ENCODE results near the gene BMPER. TPM values are rescaled to one million over a fixed set of nuclear protein-coding genes. Genes with fewer than 3 reads are reported as not detected.

Gene BMPER
- total and polyA plus RNA-seq, 3 donors from 2014 or later = 1.7 to 2.8 (median 2.4) TPM

DNA sequence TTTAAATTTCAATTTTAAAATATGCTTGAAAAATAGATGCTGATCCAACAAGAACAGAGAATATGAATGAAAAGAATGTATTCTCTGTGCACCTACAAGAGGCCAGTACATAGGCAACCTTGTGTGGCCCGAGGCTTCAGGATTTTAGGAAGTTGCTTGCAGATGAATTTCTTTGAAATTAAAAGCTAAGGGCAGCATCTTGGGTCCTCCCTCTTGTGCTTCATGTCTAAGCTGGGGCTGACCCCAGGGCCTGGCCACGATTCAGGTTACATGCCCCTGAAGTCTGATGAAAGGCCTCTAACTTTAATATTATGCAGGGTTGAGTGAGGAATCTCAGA lies 138.9 kb downstream of the BMPER start:
- no peaks in the 10 kb centered on the region for H3K27me3 ChIP-seq
- H3K36me3 ChIP-seq (ENCODE audit: low read depth, missing control alignments) = no peaks in the 10 kb centered on the region
- TF ChIP-seq, protein P1, sequence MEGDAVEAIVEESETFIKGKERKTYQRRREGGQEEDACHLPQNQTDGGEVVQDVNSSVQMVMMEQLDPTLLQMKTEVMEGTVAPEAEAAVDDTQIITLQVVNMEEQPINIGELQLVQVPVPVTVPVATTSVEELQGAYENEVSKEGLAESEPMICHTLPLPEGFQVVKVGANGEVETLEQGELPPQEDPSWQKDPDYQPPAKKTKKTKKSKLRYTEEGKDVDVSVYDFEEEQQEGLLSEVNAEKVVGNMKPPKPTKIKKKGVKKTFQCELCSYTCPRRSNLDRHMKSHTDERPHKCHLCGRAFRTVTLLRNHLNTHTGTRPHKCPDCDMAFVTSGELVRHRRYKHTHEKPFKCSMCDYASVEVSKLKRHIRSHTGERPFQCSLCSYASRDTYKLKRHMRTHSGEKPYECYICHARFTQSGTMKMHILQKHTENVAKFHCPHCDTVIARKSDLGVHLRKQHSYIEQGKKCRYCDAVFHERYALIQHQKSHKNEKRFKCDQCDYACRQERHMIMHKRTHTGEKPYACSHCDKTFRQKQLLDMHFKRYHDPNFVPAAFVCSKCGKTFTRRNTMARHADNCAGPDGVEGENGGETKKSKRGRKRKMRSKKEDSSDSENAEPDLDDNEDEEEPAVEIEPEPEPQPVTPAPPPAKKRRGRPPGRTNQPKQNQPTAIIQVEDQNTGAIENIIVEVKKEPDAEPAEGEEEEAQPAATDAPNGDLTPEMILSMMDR (IDR thresholded peaks at IDR 0.05) = no peak
- TF ChIP-seq POLR2A (IDR thresholded peaks at IDR 0.05) = no peak
- DNase-seq = peak; percentile 15
- H3K27ac ChIP-seq = peak overlapping the region in 1 of 2 donors; percentile 1
- 49 to 54% methylated on average over 2 of the region's 2 CpGs for WGBS, 2 donors
- H3K9me3 ChIP-seq = no peaks in the 10 kb centered on the region
- H3K4me1 ChIP-seq = no peaks in the 10 kb centered on the region
- H3K4me3 ChIP-seq = no peak overlapping the region
- intact Hi-C loops (cut with DNase I; ENCODE audit: low total_unique reads) = no loop called here

DNA sequence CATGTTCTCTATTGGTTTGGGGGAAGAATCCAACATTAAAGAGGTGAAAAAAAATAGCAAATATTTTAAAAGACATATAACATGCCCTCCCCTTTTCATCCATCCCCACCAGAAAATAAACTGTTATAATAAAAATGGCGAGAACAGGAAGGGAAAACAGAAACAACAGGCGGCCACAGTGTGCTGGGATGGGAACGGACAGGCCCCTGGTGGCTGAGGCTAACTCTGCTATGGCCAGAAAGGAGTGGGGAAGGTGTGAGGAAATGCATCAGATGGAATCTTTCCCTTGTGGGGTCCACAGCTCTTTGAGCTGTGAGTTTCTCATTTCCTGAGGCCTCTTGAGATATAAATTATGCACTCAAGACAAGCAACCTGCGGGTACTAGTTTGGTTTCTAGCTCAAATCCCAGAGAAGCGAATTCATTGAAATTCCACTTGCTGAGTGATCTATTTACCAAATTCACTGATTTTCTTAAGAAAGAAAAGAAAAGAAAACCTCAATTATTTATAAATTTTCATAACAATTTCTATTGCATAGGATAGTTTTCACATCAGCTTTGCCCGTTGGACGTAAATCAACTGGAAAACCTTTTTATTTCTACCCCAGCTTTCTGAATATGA lies 139.5 kb downstream of the BMPER start:
- WGBS, 2 donors = 83 to 84% methylated on average over 7 of the region's 7 CpGs
- Histone ChIP-seq H3K36me3 (ENCODE audit: low read depth, missing control alignments) (no peaks in the 10 kb centered on the region), H3K4me3 (no peak overlapping the region), H3K27me3 (no peaks in the 10 kb centered on the region), H3K4me1 (no peaks in the 10 kb centered on the region), H3K9me3 (no peaks in the 10 kb centered on the region), H3K27ac (peak overlapping the region in 1 of 2 donors; percentile 1)
- no peak for DNase-seq
- TF ChIP-seq POLR2A (IDR thresholded peaks at IDR 0.05) = no peak
- TF ChIP-seq, protein P1 (IDR thresholded peaks at IDR 0.05) = no peak
- intact Hi-C loops (cut with DNase I; ENCODE audit: low total_unique reads) = no loop called here

DNA sequence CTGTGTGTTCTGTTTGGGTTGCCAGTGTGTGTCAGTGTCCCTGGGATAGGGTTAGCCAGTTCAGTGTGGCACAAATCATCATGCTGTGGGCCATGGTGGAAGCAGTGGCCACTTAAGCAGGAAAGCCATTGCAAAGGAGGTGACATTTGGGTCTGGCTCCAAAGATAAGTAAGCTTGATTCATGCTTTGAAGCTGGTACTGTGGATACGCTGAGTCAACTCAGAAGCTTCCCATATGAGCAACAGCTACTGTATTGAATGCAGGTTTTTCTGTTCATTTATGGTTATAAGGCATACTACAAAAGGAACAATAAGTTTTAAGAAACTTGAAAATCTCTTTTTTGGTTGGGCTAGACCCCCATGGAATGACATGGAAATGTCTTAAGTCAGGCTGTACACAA lies 143.1 kb downstream of the BMPER start:
- Histone ChIP-seq H3K4me3 (no peak overlapping the region), H3K9me3 (no peaks in the 10 kb centered on the region), H3K36me3 (ENCODE audit: low read depth, missing control alignments) (no peaks in the 10 kb centered on the region), H3K27ac (no peak overlapping the region), H3K27me3 (no peaks in the 10 kb centered on the region), H3K4me1 (no peaks in the 10 kb centered on the region)
- intact Hi-C loops (cut with DNase I; ENCODE audit: low total_unique reads) = no loop called here
- TF ChIP-seq, protein P1 (IDR thresholded peaks at IDR 0.05) = no peak
- TF ChIP-seq POLR2A (IDR thresholded peaks at IDR 0.05) = no peak
- 80 to 97% methylated on average over 1 of the region's 1 CpG for WGBS, 2 donors
- no peak for DNase-seq

DNA sequence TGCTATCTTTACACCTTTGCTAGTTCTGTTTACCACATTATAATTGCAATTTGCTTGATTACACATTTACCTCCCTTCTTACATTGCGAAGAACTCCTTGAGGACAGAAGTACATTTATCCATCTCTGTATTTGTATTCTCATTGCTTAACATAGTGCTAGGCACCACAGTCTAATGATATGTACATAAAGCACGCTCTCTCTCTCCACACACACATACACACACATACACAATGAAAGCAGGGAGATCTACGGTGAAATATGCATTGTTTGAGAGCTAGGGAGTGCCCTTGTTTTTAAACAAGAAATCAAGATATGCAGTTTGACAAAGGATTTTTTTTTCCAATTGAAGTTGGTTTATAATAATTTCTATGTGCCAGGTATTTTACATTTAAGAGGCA lies 148.7 kb downstream of the BMPER start:
- Histone ChIP-seq H3K36me3 (ENCODE audit: low read depth, missing control alignments) (no peaks in the 10 kb centered on the region), H3K9me3 (no peaks in the 10 kb centered on the region), H3K27ac (no peak overlapping the region), H3K4me1 (no peaks in the 10 kb centered on the region), H3K27me3 (no peaks in the 10 kb centered on the region), H3K4me3 (no peak overlapping the region)
- intact Hi-C loops (cut with DNase I; ENCODE audit: low total_unique reads) = no loop called here
- no peak for DNase-seq
- TF ChIP-seq POLR2A (IDR thresholded peaks at IDR 0.05) = no peak
- TF ChIP-seq, protein P1 (IDR thresholded peaks at IDR 0.05) = no peak
- 94 to 97% methylated on average over 3 of the region's 3 CpGs for WGBS, 2 donors

DNA sequence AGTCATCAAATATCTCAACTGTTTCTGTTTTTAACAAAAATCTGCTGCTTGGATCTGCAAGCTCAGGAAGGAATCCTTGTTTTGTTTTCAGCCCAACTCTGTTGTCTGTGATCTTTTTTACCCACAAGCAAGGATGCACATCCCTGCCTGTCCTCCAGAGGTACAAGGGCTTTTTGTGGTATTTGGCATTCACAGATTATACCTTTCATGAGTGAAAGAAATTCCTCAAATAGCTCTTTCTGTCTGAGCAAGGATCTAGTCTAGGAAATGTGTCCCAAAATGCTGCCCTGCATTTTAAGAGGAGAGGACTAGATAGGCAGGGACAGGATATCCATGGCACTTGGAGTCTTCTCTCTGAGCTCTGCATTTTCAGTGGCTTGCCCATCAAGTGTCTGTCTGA lies 151.8 kb downstream of the BMPER start:
- no peaks in the 10 kb centered on the region for H3K4me1 ChIP-seq
- H3K27me3 ChIP-seq = no peaks in the 10 kb centered on the region
- no peak overlapping the region for H3K4me3 ChIP-seq
- DNase-seq = no peak
- no peaks in the 10 kb centered on the region for H3K9me3 ChIP-seq
- H3K27ac ChIP-seq = no peak overlapping the region
- H3K36me3 ChIP-seq (ENCODE audit: low read depth, missing control alignments) = no peaks in the 10 kb centered on the region
- TF ChIP-seq, protein P1 (IDR thresholded peaks at IDR 0.05) = no peak
- TF ChIP-seq POLR2A (IDR thresholded peaks at IDR 0.05) = no peak
- intact Hi-C loops (cut with DNase I; ENCODE audit: low total_unique reads) = no loop called here

Data from testis (tissue), 3 donors.